Left renal pelvis (tissue), 4 donors: ENCODE measurements around the gene FAM9A. TPM values are rescaled to one million over a fixed set of nuclear protein-coding genes. Genes with fewer than 3 reads are reported as not detected.

Experiments used
- DNase-seq, 4 donors: peaks; one replicate each; pipeline ENCODE4 v3.0.0-alpha.2; 2013; ENCODE audit warnings: low read depth in 4 of 4, low spot score in 3 of 4
- polyA plus RNA-seq, 4 donors: library from polyadenylated mRNA; unstranded; fragments of 120-200 nt; gene quantifications; one replicate each; pipeline ENCODE4 v1.2.1, GENCODE V29; 2013; ENCODE audit not compliant: insufficient read length in 4 of 4

FAM9A gene
- polyA plus RNA-seq = not detected

- DNase-seq = no peak
Measured at GRCh38 chrX:8801041-8801599, at the start of gene FAM9A. FAM9A (minus strand) TSS chrX:8801383; CDS start chrX:8800171, 1,212 bp downstream.

GRCh38 chrX:8850478-8850877, 49.3 kb upstream of the FAM9A start:
- DNase-seq = no peak

- no peak for DNase-seq
Measured at GRCh38 chrX:8849945-8850344, 48.8 kb upstream of the FAM9A start.

GRCh38 chrX:8849458-8849857, 48.3 kb upstream of the FAM9A start:
- DNase-seq = no peak

- no peak for DNase-seq
Measured at GRCh38 chrX:8848911-8849310, 47.7 kb upstream of the FAM9A start.

GRCh38 chrX:8848441-8848840, 47.3 kb upstream of the FAM9A start:
- DNase-seq = no peak

GRCh38 chrX:8847360-8847759, 46.2 kb upstream of the FAM9A start:
- no peak for DNase-seq

- DNase-seq = no peak
Measured at GRCh38 chrX:8846266-8846665, 45.1 kb upstream of the FAM9A start.

- no peak for DNase-seq
Measured at GRCh38 chrX:8845469-8845868, 44.3 kb upstream of the FAM9A start.

GRCh38 chrX:8845060-8845459, 43.9 kb upstream of the FAM9A start:
- DNase-seq = no peak

GRCh38 chrX:8844157-8844556, 43.0 kb upstream of the FAM9A start:
- DNase-seq = no peak

GRCh38 chrX:8841911-8842310, 40.7 kb upstream of the FAM9A start:
- no peak for DNase-seq

- DNase-seq = no peak
Measured at GRCh38 chrX:8834392-8834791, 33.2 kb upstream of the FAM9A start.

GRCh38 chrX:8832582-8833378, 31.6 kb upstream of the FAM9A start:
- DNase-seq = no peak

- no peak for DNase-seq
Measured at GRCh38 chrX:8823698-8824097, 22.5 kb upstream of the FAM9A start.

- no peak for DNase-seq
Measured at GRCh38 chrX:8822002-8822401, 20.8 kb upstream of the FAM9A start.

- peak in 1 of 4 donors; percentile 5 for DNase-seq
Measured at GRCh38 chrX:8820910-8821527, 19.8 kb upstream of the FAM9A start.

GRCh38 chrX:8815460-8816065, 14.4 kb upstream of the FAM9A start:
- peak in 2 of 4 donors; percentile 5 to 29 for DNase-seq

- DNase-seq = no peak
Measured at GRCh38 chrX:8813036-8813435, 11.9 kb upstream of the FAM9A start.

- DNase-seq = no peak
Measured at GRCh38 chrX:8811611-8812010, 10.4 kb upstream of the FAM9A start.

- DNase-seq = no peak
Measured at GRCh38 chrX:8808661-8809060, 7.5 kb upstream of the FAM9A start.
